Measurements from ENCODE around the gene GALNT7.

The GALNT7 gene

DNA sequence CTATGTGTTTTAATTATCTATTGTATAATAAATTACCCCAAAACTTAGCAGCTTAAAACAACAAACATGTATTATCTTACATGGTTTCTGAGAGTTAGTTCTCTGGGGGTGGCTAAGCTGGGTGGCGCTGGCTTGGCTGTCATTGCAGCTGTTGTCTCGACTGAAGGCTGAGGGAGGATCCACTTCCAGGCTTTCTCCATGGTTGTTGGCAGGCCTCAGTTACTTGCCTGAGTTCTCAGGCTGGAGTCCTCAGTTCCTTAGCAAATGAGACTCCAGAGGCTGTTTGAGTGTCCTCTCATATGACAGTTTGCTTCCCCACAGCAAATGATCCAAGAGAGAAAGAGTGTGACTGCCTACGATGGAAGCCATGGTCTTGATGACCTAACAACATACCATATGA is 23.5 kb upstream of the GALNT7 start:
- no peak overlapping the region for H3K4me3 ChIP-seq (ENCODE audit: insufficient read depth, low read length, poor library complexity, severe bottlenecking)
- no peak overlapping the region for H3K4me2 ChIP-seq (ENCODE audit: low read depth, low read length, poor library complexity, severe bottlenecking)
- no peak overlapping the region for H3K27ac ChIP-seq (ENCODE audit: low read depth, low read length)
- no peaks in the 10 kb centered on the region for H4K20me1 ChIP-seq (ENCODE audit: low read depth, low read length)
- H3K79me2 ChIP-seq (ENCODE audit: insufficient read depth, low read length): no peaks in the 10 kb centered on the region
- H3K9me3 ChIP-seq (ENCODE audit: insufficient read depth, low read length): no peaks in the 10 kb centered on the region
- H3K9ac ChIP-seq (ENCODE audit: low read length): no peak overlapping the region
- no peak overlapping the region for H2AFZ ChIP-seq (ENCODE audit: low read depth, low read length, severe bottlenecking)
- H3K27me3 ChIP-seq (ENCODE audit: low read length): no peaks in the 10 kb centered on the region
- TF ChIP-seq EZH2phosphoT487 (conservative IDR thresholded peaks at IDR 0.05; ENCODE audit: low read length) (no peak), CTCF (IDR thresholded peaks at IDR 0.05; ENCODE audit: insufficient read depth, low read length, poor library complexity, severe bottlenecking) (no peak)
- H3K9me2 ChIP-seq (replicated peaks; ENCODE audit: insufficient read depth, low read length): no peaks in the 10 kb centered on the region
- H3F3A ChIP-seq (ENCODE audit: insufficient read depth): no peaks in the 10 kb centered on the region
- H3K36me3 ChIP-seq (ENCODE audit: low read length): no peaks in the 10 kb centered on the region

- Histone ChIP-seq H4K20me1 (ENCODE audit: low read depth, low read length) (no peaks in the 10 kb centered on the region), H3K79me2 (ENCODE audit: insufficient read depth, low read length) (no peaks in the 10 kb centered on the region), H3K27ac (ENCODE audit: low read depth, low read length) (no peak overlapping the region), H3K4me3 (ENCODE audit: insufficient read depth, low read length, poor library complexity, severe bottlenecking) (no peak overlapping the region), H3K9me3 (ENCODE audit: insufficient read depth, low read length) (no peaks in the 10 kb centered on the region), H2AFZ (ENCODE audit: low read depth, low read length, severe bottlenecking) (no peak overlapping the region), H3K9ac (ENCODE audit: low read length) (no peak overlapping the region), H3K36me3 (ENCODE audit: low read length) (no peaks in the 10 kb centered on the region), H3K4me2 (ENCODE audit: low read depth, low read length, poor library complexity, severe bottlenecking) (no peak overlapping the region), H3F3A (ENCODE audit: insufficient read depth) (no peaks in the 10 kb centered on the region), H3K9me2 (replicated peaks; ENCODE audit: insufficient read depth, low read length) (no peaks in the 10 kb centered on the region), H3K27me3 (ENCODE audit: low read length) (no peaks in the 10 kb centered on the region)
- no peak for TF ChIP-seq EZH2phosphoT487 (conservative IDR thresholded peaks at IDR 0.05; ENCODE audit: low read length)
- no peak for TF ChIP-seq CTCF (IDR thresholded peaks at IDR 0.05; ENCODE audit: insufficient read depth, low read length, poor library complexity, severe bottlenecking)
Measured at GRCh38 chr4:173146456-173146855, 22.2 kb upstream of the GALNT7 start.

- Histone ChIP-seq H3K9me3 (ENCODE audit: insufficient read depth, low read length) (no peaks in the 10 kb centered on the region), H3K79me2 (ENCODE audit: insufficient read depth, low read length) (no peaks in the 10 kb centered on the region), H3K4me2 (ENCODE audit: low read depth, low read length, poor library complexity, severe bottlenecking) (no peak overlapping the region), H3K36me3 (ENCODE audit: low read length) (no peaks in the 10 kb centered on the region), H3K9ac (ENCODE audit: low read length) (no peak overlapping the region), H3K9me2 (replicated peaks; ENCODE audit: insufficient read depth, low read length) (no peaks in the 10 kb centered on the region), H3K27me3 (ENCODE audit: low read length) (no peaks in the 10 kb centered on the region), H4K20me1 (ENCODE audit: low read depth, low read length) (no peaks in the 10 kb centered on the region), H3K4me3 (ENCODE audit: insufficient read depth, low read length, poor library complexity, severe bottlenecking) (no peak overlapping the region), H2AFZ (ENCODE audit: low read depth, low read length, severe bottlenecking) (no peak overlapping the region), H3K27ac (ENCODE audit: low read depth, low read length) (no peak overlapping the region), H3F3A (ENCODE audit: insufficient read depth) (no peaks in the 10 kb centered on the region)
- no peak for TF ChIP-seq EZH2phosphoT487 (conservative IDR thresholded peaks at IDR 0.05; ENCODE audit: low read length)
- no peak for TF ChIP-seq CTCF (IDR thresholded peaks at IDR 0.05; ENCODE audit: insufficient read depth, low read length, poor library complexity, severe bottlenecking)
Measured at GRCh38 chr4:173151496-173151895, 17.1 kb upstream of the GALNT7 start.

DNA sequence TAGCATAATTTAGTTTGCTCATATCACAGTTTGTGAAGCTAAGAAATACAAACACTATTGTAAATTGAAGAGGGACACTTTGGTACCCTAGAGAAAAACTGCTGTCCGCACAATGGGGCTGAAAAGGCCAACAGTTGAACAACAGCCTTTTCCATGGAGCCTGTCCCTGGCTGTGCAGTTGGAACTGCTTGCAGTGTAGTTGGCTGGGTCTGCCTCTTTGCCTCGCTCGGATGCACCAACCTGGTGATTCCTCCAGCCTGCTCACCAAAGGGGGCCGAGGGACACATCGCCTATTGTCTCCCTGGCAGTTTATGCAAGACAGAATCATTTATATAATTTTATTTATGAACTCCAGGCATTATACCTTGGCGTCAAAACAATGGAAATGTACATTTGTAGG is 16.5 kb upstream of the GALNT7 start:
- H3K36me3 ChIP-seq (ENCODE audit: low read length): no peaks in the 10 kb centered on the region
- no peak overlapping the region for H3K27ac ChIP-seq (ENCODE audit: low read depth, low read length)
- no peak overlapping the region for H2AFZ ChIP-seq (ENCODE audit: low read depth, low read length, severe bottlenecking)
- no peaks in the 10 kb centered on the region for H3K9me3 ChIP-seq (ENCODE audit: insufficient read depth, low read length)
- no peaks in the 10 kb centered on the region for H3F3A ChIP-seq (ENCODE audit: insufficient read depth)
- TF ChIP-seq CTCF (IDR thresholded peaks at IDR 0.05; ENCODE audit: insufficient read depth, low read length, poor library complexity, severe bottlenecking) (no peak), EZH2phosphoT487 (conservative IDR thresholded peaks at IDR 0.05; ENCODE audit: low read length) (no peak)
- H3K4me2 ChIP-seq (ENCODE audit: low read depth, low read length, poor library complexity, severe bottlenecking): no peak overlapping the region
- no peaks in the 10 kb centered on the region for H4K20me1 ChIP-seq (ENCODE audit: low read depth, low read length)
- no peaks in the 10 kb centered on the region for H3K9me2 ChIP-seq (replicated peaks; ENCODE audit: insufficient read depth, low read length)
- H3K27me3 ChIP-seq (ENCODE audit: low read length): no peaks in the 10 kb centered on the region
- H3K4me3 ChIP-seq (ENCODE audit: insufficient read depth, low read length, poor library complexity, severe bottlenecking): no peak overlapping the region
- H3K9ac ChIP-seq (ENCODE audit: low read length): no peak overlapping the region
- no peaks in the 10 kb centered on the region for H3K79me2 ChIP-seq (ENCODE audit: insufficient read depth, low read length)

Data from SU-DHL-6 (cell line).